DND-41 (cell line): ENCODE results near the gene C7orf33.

ENCODE experiments used
- EZH2 ChIP-seq: IDR thresholded peaks from 3 replicates; pipeline ENCODE4 v1.6.1; 2012; ENCODE audit warnings: borderline replicate concordance, low read depth, mild to moderate bottlenecking, moderate library complexity, low read length, inconsistent platforms; ENCODE audit not compliant: severe bottlenecking
- TF ChIP-seq, protein P1 (sequence below): IDR thresholded peaks from 2 replicates; pipeline ENCODE4 v1.5.1; 2012; ENCODE audit warnings: borderline replicate concordance, low read length, moderate library complexity, mild to moderate bottlenecking; ENCODE audit not compliant: poor library complexity, severe bottlenecking; ENCODE audit errors: extremely low read depth

GRCh38 chr7:148622887-148623585 is 32.5 kb downstream of the C7orf33 start:
- TF ChIP-seq, protein P1, sequence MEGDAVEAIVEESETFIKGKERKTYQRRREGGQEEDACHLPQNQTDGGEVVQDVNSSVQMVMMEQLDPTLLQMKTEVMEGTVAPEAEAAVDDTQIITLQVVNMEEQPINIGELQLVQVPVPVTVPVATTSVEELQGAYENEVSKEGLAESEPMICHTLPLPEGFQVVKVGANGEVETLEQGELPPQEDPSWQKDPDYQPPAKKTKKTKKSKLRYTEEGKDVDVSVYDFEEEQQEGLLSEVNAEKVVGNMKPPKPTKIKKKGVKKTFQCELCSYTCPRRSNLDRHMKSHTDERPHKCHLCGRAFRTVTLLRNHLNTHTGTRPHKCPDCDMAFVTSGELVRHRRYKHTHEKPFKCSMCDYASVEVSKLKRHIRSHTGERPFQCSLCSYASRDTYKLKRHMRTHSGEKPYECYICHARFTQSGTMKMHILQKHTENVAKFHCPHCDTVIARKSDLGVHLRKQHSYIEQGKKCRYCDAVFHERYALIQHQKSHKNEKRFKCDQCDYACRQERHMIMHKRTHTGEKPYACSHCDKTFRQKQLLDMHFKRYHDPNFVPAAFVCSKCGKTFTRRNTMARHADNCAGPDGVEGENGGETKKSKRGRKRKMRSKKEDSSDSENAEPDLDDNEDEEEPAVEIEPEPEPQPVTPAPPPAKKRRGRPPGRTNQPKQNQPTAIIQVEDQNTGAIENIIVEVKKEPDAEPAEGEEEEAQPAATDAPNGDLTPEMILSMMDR, result no peak
- no peak for TF ChIP-seq EZH2
